ENCODE data around the gene EPHA8. TPM values are rescaled to one million over a fixed set of nuclear protein-coding genes. Genes with fewer than 3 reads are reported as not detected.

EPHA8 gene
- total and polyA plus RNA-seq, 2 of the 4 experiments (the other 2 are of a cell fraction), result not detected

GRCh38 chr1:22542886-22543285, 20.4 kb upstream of the EPHA8 start:
- no TSS peak for BruUV-seq (replicated peaks)
- WGBS, 2 experiments (ENCODE audit: extremely low coverage in 2 of 2, insufficient read length in 1 of 2), result 75% methylated on average over 2 of the region's 9 CpGs; no CpG with 5 or more reads in 1 of the 2 experiments
- Histone ChIP-seq H3K36me3 (ENCODE audit: control insufficient read depth, insufficient read depth, low read length) (no peaks in the 10 kb centered on the region), H3K79me1 (ENCODE audit: low read depth in 1 of 2, low read length in 2 of 2) (no peaks in the 10 kb centered on the region), H3K4me2 (ENCODE audit: low read depth, low read length) (no peak overlapping the region), H4K8ac (ENCODE audit: low read depth in 2 of 2, low read length in 2 of 2) (no peak overlapping the region), H3K23ac (ENCODE audit: low read depth, low read length) (no peak overlapping the region), H3K4ac (ENCODE audit: low read depth, low read length) (no peak overlapping the region), H3K9me3 (ENCODE audit: control insufficient read depth, insufficient read depth, low read length) (no peaks in the 10 kb centered on the region), H2BK20ac (ENCODE audit: low read depth, low read length) (no peak overlapping the region), H3K4me1 (ENCODE audit: control insufficient read depth, insufficient read depth, low read length) (no peaks in the 10 kb centered on the region), H3K9me1 (ENCODE audit: insufficient read depth, low read length) (no peaks in the 10 kb centered on the region; the same call in 1 of the 2 replicates), H2AK5ac (ENCODE audit: low read depth, low read length) (no peak overlapping the region), H3K18ac (ENCODE audit: low read depth, low read length) (no peak overlapping the region), H2BK120ac (ENCODE audit: low read depth, low read length) (no peak overlapping the region), H4K91ac (ENCODE audit: insufficient read depth, low read depth, low read length) (no peak overlapping the region), H3K27ac (ENCODE audit: insufficient read depth, low read length) (no peak overlapping the region), H3K4me3 (ENCODE audit: insufficient read depth, low read depth, low read length) (no peak overlapping the region), H2BK15ac (ENCODE audit: low read depth, low read length) (no peak overlapping the region), H2AFZ (replicated peaks; ENCODE audit: low read length, poor library complexity) (no peak overlapping the region), H3K56ac (ENCODE audit: extremely low read depth, insufficient read depth, low read length) (no peak overlapping the region), H3K27me3 (ENCODE audit: control insufficient read depth, insufficient read depth, low read length) (peaks cover 48% of the 10 kb centered on the region), H3K9ac (ENCODE audit: low read depth, low read length) (no peak overlapping the region), H2BK5ac (ENCODE audit: low read depth, low read length, poor library complexity, severe bottlenecking) (no peak overlapping the region), H4K5ac (ENCODE audit: low read depth, low read length) (no peak overlapping the region), H4K20me1 (ENCODE audit: insufficient read depth, low read length) (no peaks in the 10 kb centered on the region), H2AK9ac (replicated peaks; ENCODE audit: low read depth, low read length, poor library complexity) (peak overlapping the region; percentile 42), H3K14ac (replicated peaks; ENCODE audit: low read depth, low read length) (no peak overlapping the region)
- no peak for DNase-seq
- ATAC-seq (ENCODE audit: low read depth), result no peak
- POLR2A ChIA-PET (ENCODE audit: unreplicated experiment), result no interaction called here
- intact Hi-C loops (cut with micrococcal nuclease) (no loop called here), in situ Hi-C loops (cut with MboI; ENCODE audit: low sequenced_read_pairs) (no loop called here), dilution Hi-C loops (cut with HindIII; ENCODE audit: low sequenced_read_pairs, unreplicated experiment) (no loop called here)
- no peak for TF ChIP-seq MAZ (IDR thresholded peaks at IDR 0.05; ENCODE audit: borderline replicate concordance, low read depth, low read length)
- no peak for TF ChIP-seq ELK1 (IDR thresholded peaks at IDR 0.05; ENCODE audit: borderline replicate concordance, low read depth, low read length)
- TF ChIP-seq FOS (IDR thresholded peaks at IDR 0.05; ENCODE audit: low read depth, low read length), result no peak
- TF ChIP-seq USF2 (IDR thresholded peaks at IDR 0.05; ENCODE audit: low read depth, low read length), result no peak
- TF ChIP-seq, protein P1, sequence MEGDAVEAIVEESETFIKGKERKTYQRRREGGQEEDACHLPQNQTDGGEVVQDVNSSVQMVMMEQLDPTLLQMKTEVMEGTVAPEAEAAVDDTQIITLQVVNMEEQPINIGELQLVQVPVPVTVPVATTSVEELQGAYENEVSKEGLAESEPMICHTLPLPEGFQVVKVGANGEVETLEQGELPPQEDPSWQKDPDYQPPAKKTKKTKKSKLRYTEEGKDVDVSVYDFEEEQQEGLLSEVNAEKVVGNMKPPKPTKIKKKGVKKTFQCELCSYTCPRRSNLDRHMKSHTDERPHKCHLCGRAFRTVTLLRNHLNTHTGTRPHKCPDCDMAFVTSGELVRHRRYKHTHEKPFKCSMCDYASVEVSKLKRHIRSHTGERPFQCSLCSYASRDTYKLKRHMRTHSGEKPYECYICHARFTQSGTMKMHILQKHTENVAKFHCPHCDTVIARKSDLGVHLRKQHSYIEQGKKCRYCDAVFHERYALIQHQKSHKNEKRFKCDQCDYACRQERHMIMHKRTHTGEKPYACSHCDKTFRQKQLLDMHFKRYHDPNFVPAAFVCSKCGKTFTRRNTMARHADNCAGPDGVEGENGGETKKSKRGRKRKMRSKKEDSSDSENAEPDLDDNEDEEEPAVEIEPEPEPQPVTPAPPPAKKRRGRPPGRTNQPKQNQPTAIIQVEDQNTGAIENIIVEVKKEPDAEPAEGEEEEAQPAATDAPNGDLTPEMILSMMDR (conservative IDR thresholded peaks at IDR 0.05; ENCODE audit: low read depth, low read length), result no peak
- TF ChIP-seq SMC3 (IDR thresholded peaks at IDR 0.05; ENCODE audit: low read depth, low read length), result no peak
- no peak for TF ChIP-seq BHLHE40 (IDR thresholded peaks at IDR 0.05; ENCODE audit: low read depth, low read length)
- TF ChIP-seq RCOR1 (IDR thresholded peaks at IDR 0.05; ENCODE audit: insufficient replicate concordance, low read length), result no peak
- no peak for TF ChIP-seq CEBPB (IDR thresholded peaks at IDR 0.05; ENCODE audit: low read depth, low read length)
- no peak for TF ChIP-seq RAD21 (IDR thresholded peaks at IDR 0.05; ENCODE audit: low read length)
- TF ChIP-seq MXI1 (IDR thresholded peaks at IDR 0.05; ENCODE audit: borderline replicate concordance, low read depth, low read length), result no peak
- TF ChIP-seq RFX5 (IDR thresholded peaks at IDR 0.05; ENCODE audit: low read depth, low read length), result no peak
- TF ChIP-seq MAFK (IDR thresholded peaks at IDR 0.05; ENCODE audit: low read depth, low read length), result no peak
- no peak for TF ChIP-seq NFE2L2 (IDR thresholded peaks at IDR 0.05; ENCODE audit: low read depth, low read length)
- TF ChIP-seq CHD1 (IDR thresholded peaks at IDR 0.05; ENCODE audit: low read depth, low read length), result no peak
- no peak for TF ChIP-seq POLR2A (IDR thresholded peaks at IDR 0.05; ENCODE audit: low read depth, low read length)
- CTCF ChIA-PET, result no interaction called here
